CD4-positive, alpha-beta T cell treated with Interleukin-15 for 4 hours (primary cell): ENCODE measurements around the gene PLEKHM1.
A peak's percentile ranks its signal among the peaks of the same experiment; 100 is the strongest.

ENCODE experiments used
- DNase-seq: peaks from one replicate; pipeline ENCODE4 v3.0.0-alpha.2; 2020; ENCODE audit warnings: low spot score

PLEKHM1 gene

DNA sequence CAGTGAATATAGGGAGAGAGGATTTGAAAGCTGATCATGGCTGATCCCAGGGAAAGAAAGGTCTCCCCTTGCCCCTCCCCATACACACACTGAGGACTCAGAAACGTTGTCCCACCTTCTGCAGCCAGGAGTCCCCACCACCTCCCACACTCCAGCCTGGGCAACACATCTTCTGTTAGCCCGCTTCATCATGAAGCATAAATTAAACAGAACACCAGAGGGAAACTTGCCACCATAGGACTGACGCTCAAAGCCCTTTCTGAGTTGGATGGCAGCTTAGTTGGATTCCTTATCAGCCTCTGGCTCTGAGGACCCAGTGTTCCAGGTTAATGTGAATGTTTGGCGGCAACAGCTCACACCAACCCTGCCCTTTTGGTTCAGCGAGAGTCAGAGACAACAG is 91.7 kb downstream of the PLEKHM1 start:
- DNase-seq = no peak

GRCh38 chr17:45397796-45398195 is 92.7 kb downstream of the PLEKHM1 start:
- no peak for DNase-seq

- no peak for DNase-seq
Observed at GRCh38 chr17:45396496-45397205, 93.9 kb downstream of the PLEKHM1 start.

DNA sequence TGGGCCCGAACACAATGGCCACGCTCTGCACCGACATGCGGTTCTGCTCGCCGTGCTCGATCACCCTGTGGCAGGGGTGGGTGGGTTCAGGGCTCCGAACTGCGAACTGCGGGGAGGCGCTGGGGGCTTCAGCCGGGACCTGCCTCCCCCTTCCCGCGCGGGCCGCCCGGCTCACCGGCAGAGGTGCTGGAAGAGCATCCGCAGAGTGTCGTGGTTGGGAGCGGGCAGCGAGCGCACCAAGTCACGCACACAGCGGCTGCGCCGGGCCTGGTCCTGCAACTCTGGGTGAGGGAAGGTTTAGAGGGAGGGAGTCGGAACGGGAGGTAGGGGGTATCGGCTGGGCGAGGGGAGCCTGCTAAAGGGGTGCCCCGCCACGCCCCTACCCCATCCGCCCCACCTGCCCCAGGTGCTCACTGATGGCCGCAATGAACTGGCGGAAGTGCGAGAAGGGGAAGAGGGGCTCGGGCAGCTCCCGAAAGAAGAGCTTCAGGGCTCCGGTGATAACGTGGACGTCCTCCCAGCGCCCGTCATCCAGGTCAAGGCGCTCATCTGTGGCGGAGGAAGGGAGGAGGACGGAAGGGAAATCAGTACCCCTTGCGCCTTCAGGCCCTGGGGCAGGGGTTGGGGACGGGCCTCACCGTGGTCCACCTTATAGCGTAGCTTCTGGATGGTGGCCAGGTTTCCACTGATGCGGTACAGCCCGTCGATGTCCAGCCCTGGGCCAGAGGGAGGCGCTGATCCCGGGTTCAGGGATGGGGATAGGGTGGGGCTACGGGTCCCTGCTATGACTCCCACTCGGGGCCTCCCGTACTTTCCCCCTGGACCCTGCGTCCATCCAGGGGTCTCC is 94.7 kb downstream of the PLEKHM1 start:
- DNase-seq = no peak

DNA sequence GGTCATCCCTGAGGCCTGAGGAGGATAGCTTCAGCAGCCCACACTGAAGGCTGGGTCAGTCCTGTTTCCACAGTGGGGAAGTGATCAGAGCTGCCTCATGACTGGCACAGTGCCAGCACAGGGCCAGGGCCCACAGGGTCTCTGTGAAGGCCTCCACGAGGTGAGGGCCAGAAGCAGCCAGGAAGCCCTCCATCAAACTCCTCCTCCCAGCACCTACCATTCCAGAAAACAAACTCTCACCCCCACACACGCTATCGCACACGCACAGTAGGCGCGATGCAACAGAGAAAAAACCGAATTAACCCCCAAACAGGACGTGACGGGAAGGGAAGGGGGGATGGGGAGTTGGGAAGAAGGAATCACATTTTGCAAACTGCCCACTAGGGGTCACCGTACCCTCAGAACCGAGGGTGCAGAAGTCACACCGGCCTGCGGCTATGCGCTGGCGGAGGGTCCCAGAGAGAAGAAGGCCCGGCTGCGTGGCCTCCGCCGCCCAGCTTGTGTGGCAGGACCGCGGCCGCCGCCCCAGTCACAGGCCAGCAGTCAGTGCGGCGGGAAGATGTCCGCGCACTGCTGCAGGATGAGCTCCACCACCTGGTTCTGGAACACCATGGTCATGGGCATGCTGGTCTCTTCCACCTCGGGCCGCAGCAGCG is 95.5 kb downstream of the PLEKHM1 start:
- DNase-seq = peak; percentile 49

GRCh38 chr17:45394564-45394912 is 96.0 kb downstream of the PLEKHM1 start:
- DNase-seq = no peak

DNA sequence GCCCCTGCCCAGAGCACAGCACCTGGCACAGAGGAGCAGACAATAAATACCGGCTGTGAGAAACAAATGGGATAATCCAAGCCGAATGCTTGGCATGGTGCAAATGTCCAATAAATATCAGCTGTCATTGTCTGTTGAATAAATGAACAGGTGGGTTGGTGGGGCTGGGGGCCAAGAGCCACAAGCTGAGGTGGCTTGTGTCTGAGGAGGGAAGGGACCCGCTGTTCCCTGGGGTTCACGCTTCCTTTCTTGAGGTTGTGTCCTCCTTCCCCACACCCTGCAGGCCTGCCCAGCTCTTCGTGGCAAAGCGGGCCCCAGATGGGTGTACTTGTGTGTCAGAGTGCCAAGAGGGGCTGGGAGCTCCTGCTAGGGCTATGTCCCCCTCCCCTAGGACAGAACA is 96.4 kb downstream of the PLEKHM1 start:
- no peak for DNase-seq

- DNase-seq = no peak
Observed at GRCh38 chr17:45393411-45393810, 97.1 kb downstream of the PLEKHM1 start.

DNA sequence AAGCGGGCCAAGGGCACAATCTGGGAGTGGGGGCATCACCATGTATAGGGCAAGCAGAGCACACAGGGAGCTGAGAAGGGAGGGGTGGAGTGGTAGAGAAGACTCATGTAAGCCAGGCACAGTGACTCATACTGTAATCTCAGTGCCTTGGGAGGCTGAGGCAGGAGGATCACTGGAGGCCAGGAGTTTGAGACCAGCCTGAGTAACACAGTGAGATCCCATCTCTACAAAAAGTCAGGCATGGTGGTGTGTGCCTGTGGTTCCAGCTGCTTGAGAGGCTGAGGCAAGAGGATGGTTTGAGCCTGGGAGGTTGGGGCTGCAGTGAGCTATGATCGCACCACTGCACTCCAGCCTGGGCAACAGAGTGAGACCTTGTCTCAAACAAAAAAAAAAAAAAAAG is 98.6 kb downstream of the PLEKHM1 start:
- no peak for DNase-seq

GRCh38 chr17:45391291-45391690 is 99.2 kb downstream of the PLEKHM1 start:
- DNase-seq = no peak

DNA sequence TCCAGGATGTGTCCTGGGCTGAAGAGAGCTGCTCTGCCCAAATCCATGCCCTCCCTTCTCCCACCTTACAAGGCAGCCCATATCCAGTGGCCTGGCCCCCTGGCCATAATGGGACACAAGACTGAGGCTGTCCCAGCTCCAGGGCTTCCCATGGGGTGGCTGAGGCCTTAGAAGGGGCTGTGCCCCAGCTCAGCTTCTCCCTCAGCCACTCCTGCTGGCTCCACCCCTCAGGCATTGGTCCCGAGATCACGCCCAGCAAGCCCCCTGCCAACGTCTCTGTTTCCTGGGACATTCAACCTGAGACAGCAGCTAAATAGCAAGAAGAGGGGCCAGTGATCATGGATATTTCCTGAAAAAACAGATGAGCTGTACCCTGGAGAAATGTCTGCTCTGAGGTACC is 101.2 kb downstream of the PLEKHM1 start:
- no peak for DNase-seq

GRCh38 chr17:45388604-45389325 is 101.8 kb downstream of the PLEKHM1 start:
- DNase-seq = no peak

DNA sequence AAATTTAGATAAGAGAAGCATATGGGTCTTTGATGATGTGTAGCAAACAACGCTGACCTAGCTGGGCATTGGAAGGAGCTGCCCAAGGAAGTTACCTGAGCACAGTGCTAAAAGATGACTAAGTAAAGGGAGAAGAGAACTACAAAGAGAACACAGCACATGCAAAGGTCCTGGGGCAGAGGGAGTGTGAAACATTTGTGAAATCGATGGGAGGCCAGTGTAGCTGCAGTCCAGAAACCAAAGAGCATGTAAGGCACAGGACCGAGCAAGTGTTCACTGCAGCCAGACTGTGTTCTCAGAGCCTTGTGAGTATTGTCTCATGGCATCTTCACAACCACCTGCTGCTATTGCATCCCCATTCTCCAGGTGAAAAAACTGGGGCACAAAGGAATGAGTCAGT is 102.8 kb downstream of the PLEKHM1 start:
- no peak for DNase-seq

DNA sequence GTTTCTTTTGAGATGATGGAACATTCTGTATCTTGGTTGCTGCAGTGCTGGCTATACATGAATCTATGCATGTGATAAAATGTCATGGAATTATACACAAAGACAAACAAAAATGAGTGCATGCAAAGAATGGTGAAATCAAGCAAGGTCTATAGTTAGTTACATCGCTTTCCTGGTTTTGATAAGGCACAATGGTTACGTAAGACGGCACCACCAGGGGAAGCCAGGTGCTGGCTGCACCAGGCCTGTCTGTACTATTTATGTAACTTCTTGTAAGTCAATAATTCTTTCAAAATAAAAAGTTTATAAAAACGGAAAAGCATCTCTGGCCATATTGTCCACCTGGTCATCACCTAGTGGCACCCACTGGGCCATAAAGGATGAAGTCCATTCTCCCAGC is 104.3 kb downstream of the PLEKHM1 start:
- no peak for DNase-seq
